Stimulated activated CD4-positive, alpha-beta T cell treated with anti-CD3 and anti-CD28 coated beads, TNF-alpha, amount 100 ng/mL, for 1 hour (primary cell): ENCODE results near the gene HSD3B2.

Source experiments
- DNase-seq, 3 donors: peaks; one replicate each; pipeline ENCODE4 v3.0.0-alpha.2; 2020; ENCODE audit warnings: low read depth in 3 of 3, low spot score in 1 of 3

The HSD3B2 gene

DNA sequence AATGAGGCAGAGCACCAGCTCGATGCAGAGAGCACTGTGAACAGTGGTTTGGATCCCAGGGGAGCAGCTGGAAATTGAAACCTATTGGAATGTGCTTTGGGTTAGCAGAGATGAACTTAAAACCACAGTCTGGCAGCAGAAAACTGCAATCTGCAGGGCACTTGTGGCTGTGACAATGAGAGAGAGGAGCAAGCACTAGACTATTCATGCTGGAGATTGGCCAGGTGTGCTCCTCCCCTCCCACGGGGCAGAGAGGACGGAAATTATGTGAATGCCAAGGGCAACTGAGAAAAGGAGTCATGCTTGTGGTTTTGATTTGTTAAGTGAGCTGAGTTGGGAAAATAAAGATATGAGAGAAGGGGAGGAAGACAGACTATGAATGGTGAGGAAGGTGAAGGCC is 38.1 kb downstream of the HSD3B2 start:
- no peak for DNase-seq

DNA sequence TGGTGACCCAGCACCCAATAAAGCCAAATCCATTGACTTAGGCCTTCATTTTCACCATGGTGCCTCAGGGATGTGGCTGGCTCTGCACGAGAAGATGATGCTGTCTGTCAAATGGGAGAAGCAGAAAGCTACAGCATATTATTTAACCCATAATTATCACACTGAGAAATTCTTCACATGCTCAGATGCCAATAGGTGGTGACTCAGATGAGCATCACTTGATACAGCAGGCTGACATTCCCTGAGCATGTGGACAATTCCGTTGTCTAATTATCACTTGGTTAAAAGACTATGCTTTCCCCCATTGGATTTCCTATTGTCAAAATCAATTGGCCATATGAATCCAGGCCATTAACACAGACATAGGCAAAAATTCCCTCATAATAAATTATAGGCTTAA is 48.0 kb downstream of the HSD3B2 start:
- DNase-seq = no peak

DNA sequence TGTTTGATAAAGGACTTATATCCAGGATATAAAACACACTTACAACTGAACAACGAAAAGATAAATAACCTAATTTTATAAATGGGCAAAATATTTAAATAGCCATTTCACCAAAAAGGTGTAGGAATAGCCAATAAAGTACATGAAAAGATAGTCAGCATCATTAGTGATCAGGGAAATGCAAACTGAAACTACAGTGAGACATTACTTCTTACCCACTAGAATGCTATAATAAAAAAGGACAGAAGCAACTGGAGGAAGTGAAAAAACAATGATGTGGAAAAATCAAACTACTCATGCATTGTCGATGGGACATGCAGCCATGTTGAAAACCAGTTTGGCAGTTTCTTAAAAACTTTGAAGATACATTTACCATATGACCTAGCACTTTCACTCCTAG is 48.6 kb downstream of the HSD3B2 start:
- DNase-seq = no peak

DNA sequence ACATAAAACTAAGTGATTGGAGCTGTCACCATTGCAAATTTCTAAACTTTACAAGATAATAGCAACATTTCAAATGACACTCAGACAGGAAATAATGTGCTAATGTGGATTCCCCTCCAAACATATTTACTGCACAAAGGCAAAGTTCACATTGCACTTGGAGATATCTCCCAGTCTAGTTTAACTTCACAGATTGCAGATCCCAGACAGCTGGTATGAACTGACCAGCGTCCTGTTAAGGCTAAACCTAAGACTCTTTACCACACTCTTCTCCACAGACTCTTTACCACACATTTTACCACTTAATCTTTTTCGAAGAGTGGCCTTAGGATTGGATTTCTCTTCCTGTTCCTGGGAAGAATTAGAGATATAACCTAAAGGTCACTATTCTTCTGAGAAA is 51.5 kb downstream of the HSD3B2 start:
- DNase-seq = no peak

DNA sequence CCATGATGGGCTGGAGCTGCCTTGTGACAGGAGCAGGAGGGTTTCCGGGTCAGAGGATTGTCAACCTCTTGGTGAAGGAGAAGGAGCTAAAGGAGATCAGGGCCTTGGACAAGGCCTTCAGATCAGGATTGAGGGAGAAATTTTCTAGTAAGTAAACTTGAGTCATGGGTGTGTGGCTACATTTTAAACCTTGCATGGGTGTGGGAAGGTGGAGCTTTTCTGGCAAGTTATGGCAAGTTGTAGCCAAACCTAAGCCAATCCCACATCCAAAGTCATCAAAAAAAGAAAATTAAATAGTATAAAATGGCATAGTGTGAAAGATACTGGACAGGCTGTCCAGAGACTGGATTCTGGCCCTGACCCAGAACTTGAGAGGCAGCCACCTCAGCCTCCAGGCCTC is 52.3 kb downstream of the HSD3B2 start:
- DNase-seq = no peak

DNA sequence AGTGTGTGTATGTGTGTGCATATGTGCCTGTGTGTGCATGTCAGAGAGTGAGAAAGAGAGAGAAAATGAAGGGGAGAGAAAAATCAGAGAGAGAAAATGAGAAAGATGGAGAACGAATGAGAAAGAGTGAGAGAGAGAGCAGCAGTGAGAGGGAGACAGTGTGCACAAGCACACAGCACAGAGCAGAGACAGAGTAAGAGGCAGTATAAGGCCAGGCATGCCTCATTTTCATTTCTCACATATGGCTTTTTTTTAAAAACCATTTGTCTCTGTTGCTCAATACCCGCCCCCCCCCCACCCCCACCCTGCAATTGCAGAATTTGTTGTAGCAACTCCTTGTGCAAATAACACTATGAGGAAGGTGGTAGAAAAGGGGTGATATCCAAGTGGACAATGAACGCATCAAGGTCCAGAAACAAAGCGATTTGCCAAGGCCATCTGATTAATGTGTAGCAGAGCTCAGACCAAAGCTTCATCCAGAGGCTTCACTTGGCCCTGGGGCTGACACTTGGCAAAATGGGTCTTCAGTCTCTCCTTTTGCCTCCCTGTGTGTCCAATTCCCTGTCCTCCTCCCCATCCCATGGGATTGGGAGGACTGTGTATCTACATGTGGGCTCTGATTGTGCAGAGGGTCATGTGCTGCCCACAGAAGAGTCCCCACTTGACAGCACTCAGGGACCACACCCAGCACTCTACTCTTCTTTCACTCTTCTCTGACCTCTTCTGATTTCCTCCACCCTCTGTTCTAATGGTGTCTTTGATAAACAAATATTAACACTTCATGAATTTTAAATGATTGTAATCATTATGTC is 53.1 kb downstream of the HSD3B2 start:
- DNase-seq = no peak

DNA sequence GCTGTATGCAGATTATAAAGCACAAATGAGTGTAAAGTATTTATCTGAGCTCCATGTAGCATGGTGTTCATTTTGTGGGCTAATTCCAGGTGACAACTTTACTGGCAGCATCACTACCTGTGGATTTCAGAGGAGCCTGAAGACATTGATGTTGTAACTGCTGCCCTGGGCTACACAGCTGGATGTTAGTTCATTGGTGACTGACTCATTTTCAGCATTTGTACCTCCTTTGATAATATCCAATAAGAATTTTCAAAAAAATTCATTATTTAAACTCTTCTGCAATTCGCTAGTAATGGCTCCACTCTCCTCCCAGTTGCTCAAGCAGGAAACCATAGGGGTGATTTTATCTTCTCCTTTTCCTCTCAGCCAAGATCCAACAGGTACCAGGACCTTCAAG is 54.8 kb downstream of the HSD3B2 start:
- DNase-seq = no peak

DNA sequence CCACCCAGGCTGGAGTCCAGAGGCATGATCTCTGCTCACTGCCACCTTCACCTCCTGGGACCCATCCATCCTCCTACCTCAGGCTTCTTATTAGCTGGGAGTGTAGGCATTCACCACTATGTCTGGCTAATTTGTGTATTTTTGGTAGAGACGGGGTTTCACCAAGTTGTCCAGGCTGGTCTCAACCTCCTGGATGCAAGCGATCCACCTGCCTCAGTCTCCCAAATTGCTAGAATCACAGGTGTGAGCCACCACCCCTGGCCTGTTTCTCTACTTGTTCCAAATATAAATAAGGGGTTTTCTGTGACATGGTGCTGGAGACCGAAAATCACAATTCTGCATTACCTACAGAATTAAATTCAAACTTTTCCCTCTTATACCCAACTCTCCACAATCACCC is 55.4 kb downstream of the HSD3B2 start:
- DNase-seq = no peak

DNA sequence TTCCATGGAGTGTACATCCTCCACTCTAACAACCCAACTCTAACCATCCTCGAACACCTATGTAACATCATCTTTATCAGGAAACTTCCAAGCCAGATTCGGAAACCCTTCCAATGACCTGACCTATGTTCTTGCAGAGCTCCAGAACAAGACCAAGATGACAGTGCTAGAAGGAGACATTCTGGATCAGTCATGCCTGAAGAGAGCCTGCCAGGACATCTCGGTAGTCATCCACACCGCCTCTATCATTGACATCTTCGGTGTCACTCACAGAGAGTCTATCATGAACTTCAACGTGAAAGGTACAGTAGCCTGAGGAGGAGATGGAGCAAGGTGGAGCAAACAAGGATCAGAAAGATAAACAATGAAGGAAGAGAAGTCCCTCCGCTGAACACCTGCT is 56.0 kb downstream of the HSD3B2 start:
- no peak for DNase-seq

DNA sequence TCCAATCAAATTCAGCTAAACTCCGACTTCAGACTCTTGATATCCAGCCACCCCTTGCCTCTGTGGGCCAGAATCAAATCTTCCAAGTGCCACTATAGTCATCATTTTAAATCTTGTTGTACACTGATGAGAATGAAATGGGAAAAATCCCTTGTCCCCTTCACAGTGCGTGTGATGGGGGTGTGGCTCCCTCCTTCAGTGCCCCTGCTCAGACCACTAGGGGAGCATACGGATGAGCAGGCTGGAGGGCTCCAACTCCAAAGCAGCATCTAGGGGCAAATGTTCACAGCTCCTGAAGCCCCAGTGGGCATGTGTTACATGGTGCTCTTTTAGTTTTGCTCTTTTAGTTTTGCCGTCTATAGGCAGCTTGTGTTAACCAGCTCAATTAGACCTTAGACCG is 56.6 kb downstream of the HSD3B2 start:
- no peak for DNase-seq

DNA sequence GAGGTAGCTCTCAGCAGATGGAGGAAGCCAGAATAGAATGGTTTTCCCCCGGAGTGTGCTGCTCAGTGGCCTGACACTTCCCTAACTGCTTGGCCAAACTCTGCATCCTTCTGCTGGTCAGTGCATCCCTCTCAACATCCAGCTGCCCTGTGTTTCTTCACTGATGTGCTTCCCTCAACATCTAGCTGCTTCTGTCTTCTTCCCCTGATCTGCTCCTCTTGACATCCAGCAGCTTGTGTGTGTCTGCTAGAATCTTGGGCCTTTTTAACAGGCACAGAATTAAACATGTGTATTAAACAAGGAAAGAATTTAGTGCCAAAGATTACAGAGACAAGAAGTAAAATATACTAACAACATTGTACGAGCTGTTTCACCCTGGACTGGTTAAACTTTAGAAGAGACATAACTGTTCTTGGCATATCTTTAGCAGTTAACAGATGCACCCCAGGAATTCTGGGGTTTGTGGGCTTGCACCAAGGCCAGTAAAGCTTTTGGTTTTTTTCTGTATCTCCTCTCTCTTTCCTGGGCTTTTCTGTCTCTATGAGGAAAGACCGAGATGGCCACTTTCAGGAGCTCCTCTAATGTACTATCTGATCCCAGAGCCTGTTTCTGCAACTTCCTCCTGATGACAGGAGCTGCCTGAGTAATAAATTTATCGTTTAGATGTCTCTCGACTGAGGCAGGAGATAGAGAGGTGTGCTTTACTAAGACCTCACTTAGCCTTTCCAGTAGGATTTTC is 57.3 kb downstream of the HSD3B2 start:
- DNase-seq = no peak
